Neuronal stem cell (in vitro differentiated cells): Measurements from ENCODE around the gene CAMK1G.
A peak's percentile ranks its signal among the peaks of the same experiment; 100 is the strongest.

Experiments
- DNase-seq: peaks from one replicate; pipeline ENCODE4 v3.0.0-alpha.2; 2013; ENCODE audit warnings: low spot score
- H2AFZ ChIP-seq: one replicate; pipeline ENCODE4 v1.6.1; 2013; ENCODE audit warnings: mild to moderate bottlenecking, low read length, inconsistent platforms
- H2AK5ac ChIP-seq: 2 replicates; pipeline ENCODE4 v1.6.1; 2013; ENCODE audit warnings: low read depth, mild to moderate bottlenecking, inconsistent platforms, low read length, moderate library complexity, mixed read lengths
- H2BK120ac ChIP-seq: 2 replicates; pipeline ENCODE4 v1.6.1; 2013; ENCODE audit warnings: low read depth, mild to moderate bottlenecking, inconsistent platforms, low read length, moderate library complexity, mixed read lengths
- H2BK12ac ChIP-seq: one replicate; pipeline ENCODE4 v1.6.1; 2013; ENCODE audit warnings: low read length, inconsistent platforms
- H2BK15ac ChIP-seq: 2 replicates; pipeline ENCODE4 v1.6.1; 2013; ENCODE audit warnings: mild to moderate bottlenecking, low read length, inconsistent platforms, mixed read lengths
- H2BK5ac ChIP-seq: one replicate; pipeline ENCODE4 v1.6.1; 2013; ENCODE audit warnings: inconsistent platforms, mild to moderate bottlenecking, low read length, moderate library complexity
- H3K14ac ChIP-seq: one replicate; pipeline ENCODE4 v1.6.1; 2013; ENCODE audit warnings: low read length, inconsistent platforms
- H3K18ac ChIP-seq: 2 replicates; pipeline ENCODE4 v1.6.1; 2013; ENCODE audit warnings: low read length, inconsistent platforms
- H3K23ac ChIP-seq: 2 replicates; pipeline ENCODE4 v1.6.1; 2013; ENCODE audit warnings: low read depth, mild to moderate bottlenecking, mixed read lengths, low read length, inconsistent platforms; ENCODE audit not compliant: poor library complexity
- H3K27ac ChIP-seq: replicated peaks from 3 replicates; pipeline ENCODE4 v1.5.1; 2013; ENCODE audit warnings: low read length, inconsistent platforms
- H3K27me3 ChIP-seq, 3 experiments: 2 replicates each; pipeline ENCODE4 v1.6.1; 2013; ENCODE audit warnings: low read length in 3 of 3, mild to moderate bottlenecking in 2 of 3, inconsistent platforms in 1 of 3, low read depth in 1 of 3, mixed read lengths in 1 of 3, moderate library complexity in 1 of 3; ENCODE audit not compliant: control insufficient read depth in 3 of 3, insufficient read depth in 3 of 3
- H3K36me3 ChIP-seq, 2 donors: replicated peaks in 1 of 2; 2 replicates each; pipeline ENCODE4 v1.6.1; 2013; ENCODE audit warnings: low read length in 2 of 2; ENCODE audit not compliant: control insufficient read depth in 2 of 2, insufficient read depth in 2 of 2
- H3K4ac ChIP-seq: 2 replicates; pipeline ENCODE4 v1.6.1; 2013; ENCODE audit warnings: inconsistent platforms, mild to moderate bottlenecking, low read length, moderate library complexity
- H3K4me1 ChIP-seq, 2 donors: 1 replicate in 1 of 2; 2 replicates in 1 of 2; pipeline ENCODE4 v1.6.1; 2013; ENCODE audit warnings: low read length in 2 of 2, low read depth in 1 of 2; ENCODE audit not compliant: control insufficient read depth in 2 of 2, insufficient read depth in 1 of 2
- H3K4me2 ChIP-seq: one replicate; pipeline ENCODE4 v1.6.1; 2013; ENCODE audit warnings: mild to moderate bottlenecking, low read length, inconsistent platforms; ENCODE audit not compliant: insufficient read depth, poor library complexity, severe bottlenecking
- H3K4me3 ChIP-seq, 2 donors: 2 replicates each; pipeline ENCODE4 v1.5.1; 2013; ENCODE audit warnings: low read length in 2 of 2, mild to moderate bottlenecking in 2 of 2, inconsistent platforms in 1 of 2, moderate library complexity in 1 of 2
- H3K79me1 ChIP-seq: one replicate; pipeline ENCODE4 v1.6.1; 2013; ENCODE audit warnings: low read depth, mild to moderate bottlenecking, inconsistent platforms, low read length, moderate library complexity
- H3K9ac ChIP-seq: one replicate; pipeline ENCODE4 v1.6.1; 2013; ENCODE audit warnings: mild to moderate bottlenecking, low read depth, low read length, inconsistent platforms; ENCODE audit not compliant: poor library complexity
- H3K9me3 ChIP-seq, 2 donors: replicated peaks in 1 of 2; 2 replicates each; pipeline versions ENCODE3 to v1.6.1; 2013; ENCODE audit warnings: low read length in 2 of 2, mild to moderate bottlenecking in 2 of 2, inconsistent platforms in 1 of 2, low read depth in 1 of 2, mixed read lengths in 1 of 2, moderate library complexity in 1 of 2; ENCODE audit not compliant: control insufficient read depth in 2 of 2, insufficient read depth in 1 of 2
- H4K8ac ChIP-seq: one replicate; pipeline ENCODE4 v1.6.1; 2013; ENCODE audit warnings: low read depth, mild to moderate bottlenecking, inconsistent platforms, low read length, moderate library complexity
- H4K91ac ChIP-seq: one replicate; pipeline ENCODE4 v1.6.1; 2013; ENCODE audit warnings: low read length, low read depth, mild to moderate bottlenecking, inconsistent platforms; ENCODE audit not compliant: poor library complexity
- WGBS, 2 donors: extraction: QIAGEN DNeasy Blood & Tissue Kit; methylation state at CpG; one replicate each; pipeline ENCODE4 v1.1.7; 2013; ENCODE audit warnings: missing lambda C conversion rate in 2 of 2, mixed read lengths in 1 of 2; ENCODE audit not compliant: insufficient read length in 2 of 2, insufficient replicate concordance in 1 of 2; ENCODE audit errors: extremely low coverage in 2 of 2; 5-methylcytosine and 5-hydroxymethylcytosine counted together

Gene CAMK1G

GRCh38 chr1:209594440-209594839 is 10.9 kb downstream of the CAMK1G start:
- Histone ChIP-seq H2AK5ac (no peak overlapping the region), H3K4me1 (no peaks in the 10 kb centered on the region)

GRCh38 chr1:209595028-209595427 is 11.5 kb downstream of the CAMK1G start:
- Histone ChIP-seq H3K18ac (no peak overlapping the region), H3K4me1 (no peaks in the 10 kb centered on the region), H3K9me3 (no peaks in the 10 kb centered on the region), H4K8ac (no peak overlapping the region), H3K4ac (no peak overlapping the region), H3K14ac (no peak overlapping the region), H2BK12ac (no peak overlapping the region), H3K27ac (no peak overlapping the region), H3K36me3 (no peaks in the 10 kb centered on the region), H3K9ac (no peak overlapping the region), H2AK5ac (no peak overlapping the region), H3K4me2 (no peak overlapping the region), H2BK5ac (no peak overlapping the region), H3K79me1 (no peaks in the 10 kb centered on the region), H3K23ac (no peak overlapping the region), H2AFZ (no peak overlapping the region), H4K91ac (no peak overlapping the region), H3K27me3 (no peaks in the 10 kb centered on the region), H2BK120ac (no peak overlapping the region), H3K4me3 (no peak overlapping the region), H2BK15ac (no peak overlapping the region)
- WGBS, 2 donors: no CpG with 5 or more reads among the region's 9 CpGs
- DNase-seq: no peak

More at GRCh38 chr1:209594440-209594839, 10.9 kb downstream of the CAMK1G start:
- H2BK120ac ChIP-seq: no peak overlapping the region
- H2BK5ac ChIP-seq: no peak overlapping the region
- H3K36me3 ChIP-seq: no peaks in the 10 kb centered on the region
- no peaks in the 10 kb centered on the region for H3K9me3 ChIP-seq
- no peak for DNase-seq
- no peak overlapping the region for H3K14ac ChIP-seq
- H3K79me1 ChIP-seq: no peaks in the 10 kb centered on the region
- no peak overlapping the region for H4K8ac ChIP-seq
- H3K9ac ChIP-seq: no peak overlapping the region
- no peak overlapping the region for H3K27ac ChIP-seq
- no peak overlapping the region for H3K4me2 ChIP-seq
- H4K91ac ChIP-seq: no peak overlapping the region
- H3K18ac ChIP-seq: no peak overlapping the region
- H3K4ac ChIP-seq: no peak overlapping the region
- no peak overlapping the region for H2BK15ac ChIP-seq
- H3K4me3 ChIP-seq: no peak overlapping the region
- no peak overlapping the region for H2AFZ ChIP-seq
- H2BK12ac ChIP-seq: no peak overlapping the region
- no peaks in the 10 kb centered on the region for H3K27me3 ChIP-seq
- no peak overlapping the region for H3K23ac ChIP-seq
- WGBS, 2 donors: no CpG with 5 or more reads among the region's 1 CpG

- Histone ChIP-seq H2AK5ac (peak overlapping the region; percentile 26), H3K18ac (peak overlapping the region; percentile 56), H3K27me3 (no peaks in the 10 kb centered on the region), H2BK120ac (no peak overlapping the region), H3K23ac (peak overlapping the region; percentile 12), H3K14ac (no peak overlapping the region), H3K9ac (no peak overlapping the region), H2BK15ac (no peak overlapping the region), H3K4me1 (no peaks in the 10 kb centered on the region), H2AFZ (no peak overlapping the region), H3K9me3 (no peaks in the 10 kb centered on the region), H3K36me3 (peaks cover 0 to 2% of the 10 kb centered on the region in 2 donors), H3K27ac (no peak overlapping the region), H2BK12ac (no peak overlapping the region), H3K79me1 (no peaks in the 10 kb centered on the region), H3K4ac (no peak overlapping the region), H2BK5ac (no peak overlapping the region), H4K8ac (no peak overlapping the region), H3K4me3 (peak overlapping the region in 1 of 2 donors; percentile 9), H3K4me2 (no peak overlapping the region), H4K91ac (no peak overlapping the region)
- no CpG with 5 or more reads among the region's 10 CpGs for WGBS, 2 donors
- no peak for DNase-seq
Measured at GRCh38 chr1:209595599-209596285, 12.2 kb downstream of the CAMK1G start.

GRCh38 chr1:209597499-209597898 is 14.0 kb downstream of the CAMK1G start:
- H3K36me3 ChIP-seq: peaks cover 0 to 2% of the 10 kb centered on the region in 2 donors
- H2BK12ac ChIP-seq: no peak overlapping the region
- no peak overlapping the region for H3K14ac ChIP-seq
- no peaks in the 10 kb centered on the region for H3K9me3 ChIP-seq
- no peak overlapping the region for H2AFZ ChIP-seq
- no peak overlapping the region for H3K4ac ChIP-seq
- no peak for DNase-seq
- no peak overlapping the region for H2BK5ac ChIP-seq
- H2AK5ac ChIP-seq: no peak overlapping the region
- H3K23ac ChIP-seq: no peak overlapping the region
- H3K27ac ChIP-seq: no peak overlapping the region
- no peak overlapping the region for H2BK120ac ChIP-seq
- no peak overlapping the region for H3K18ac ChIP-seq
- no peak overlapping the region for H3K4me3 ChIP-seq
- H3K27me3 ChIP-seq: no peaks in the 10 kb centered on the region
- no peak overlapping the region for H3K9ac ChIP-seq
- no peak overlapping the region for H4K91ac ChIP-seq
- no peak overlapping the region for H4K8ac ChIP-seq
- H3K79me1 ChIP-seq: no peaks in the 10 kb centered on the region
- no peak overlapping the region for H3K4me2 ChIP-seq
- WGBS, 2 donors: no CpG with 5 or more reads among the region's 2 CpGs
- no peak overlapping the region for H2BK15ac ChIP-seq
- no peaks in the 10 kb centered on the region for H3K4me1 ChIP-seq
